Measurements from ENCODE around the gene MEGF11.
"Not testable (repeated sequence)": the region's sequence is repeated elsewhere in the genome, so short reads cannot be mapped to it uniquely, and the experiment has no call there.

The MEGF11 gene

DNA sequence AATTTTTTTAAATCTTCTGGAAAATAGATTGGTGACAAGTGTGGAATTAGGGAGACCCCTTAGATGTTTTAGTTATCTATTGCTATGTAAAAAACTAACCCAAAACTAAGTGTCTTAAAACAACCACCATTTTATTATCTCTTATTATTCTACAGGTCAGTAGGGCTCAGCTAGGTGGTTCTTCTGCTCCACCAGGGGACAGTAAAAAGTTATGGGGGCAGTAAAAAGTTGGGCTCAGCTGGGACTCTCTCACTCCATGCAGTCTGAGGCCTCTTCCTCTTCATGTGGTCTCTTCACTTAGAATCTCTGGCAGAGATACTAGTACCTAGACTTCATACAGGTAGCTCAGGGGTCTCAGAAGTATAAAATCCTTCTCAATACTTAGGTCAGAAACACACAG is 21.8 kb upstream of the MEGF11 start:
- no peak for DNase-seq

DNA sequence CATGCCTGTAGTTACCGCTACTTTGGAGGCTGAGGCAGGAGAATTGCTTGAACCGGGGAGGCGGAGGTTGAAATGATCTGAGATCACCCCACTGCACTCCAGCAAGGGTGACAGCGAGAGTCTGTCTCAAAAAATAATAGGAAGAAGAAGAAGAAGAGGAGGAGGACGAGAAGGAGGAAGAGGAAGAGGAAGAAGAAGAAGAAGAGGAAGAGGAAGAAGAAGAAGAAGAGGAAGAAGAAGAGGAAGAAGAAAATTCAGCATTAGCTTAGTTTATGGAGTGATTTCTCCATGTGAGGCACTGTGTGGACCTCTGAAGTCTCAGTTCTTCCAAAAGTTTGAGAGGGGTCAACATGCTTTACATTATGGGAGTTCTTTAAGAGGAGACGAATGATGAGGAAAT is 17.4 kb upstream of the MEGF11 start:
- DNase-seq, result no peak

- DNase-seq, result peak; percentile 68
These were observed 16.0 kb upstream of the MEGF11 start for GRCh38 chr15:66269326-66270090.

DNA sequence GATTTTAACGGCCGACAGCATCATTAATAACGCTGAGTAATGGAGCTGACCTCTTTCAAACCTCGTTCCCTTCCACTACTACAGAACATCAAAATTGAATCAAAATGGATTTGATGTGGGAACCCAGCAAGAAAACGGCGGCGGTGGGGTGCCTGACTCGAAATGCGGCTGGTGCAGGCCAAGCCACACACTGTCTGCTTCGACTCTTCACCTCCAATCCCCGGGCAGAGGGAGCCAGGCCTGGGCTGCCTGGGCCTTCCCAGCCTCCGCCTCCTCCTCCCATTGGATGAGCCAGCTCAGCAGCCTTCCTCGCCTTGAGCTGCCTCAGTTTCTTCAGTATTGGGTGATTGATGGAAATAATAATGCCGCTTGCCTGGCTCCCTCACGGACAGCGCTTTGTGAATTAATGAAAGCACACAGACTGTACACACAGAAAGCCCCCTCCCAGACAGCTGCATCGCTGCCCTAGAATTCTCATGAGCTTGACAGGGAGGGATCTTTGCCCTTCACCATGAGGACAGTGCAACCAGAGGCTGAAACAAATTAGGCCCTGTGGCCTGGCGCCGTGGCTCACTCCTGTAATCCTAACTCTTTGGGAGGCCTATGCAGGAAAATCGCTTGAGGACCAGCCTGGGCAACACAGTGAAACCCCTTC is 11.4 kb upstream of the MEGF11 start:
- DNase-seq, result no peak

- DNase-seq, result not testable (repeated sequence)
These were observed 9.3 kb upstream of the MEGF11 start for GRCh38 chr15:66262837-66263236.

DNA sequence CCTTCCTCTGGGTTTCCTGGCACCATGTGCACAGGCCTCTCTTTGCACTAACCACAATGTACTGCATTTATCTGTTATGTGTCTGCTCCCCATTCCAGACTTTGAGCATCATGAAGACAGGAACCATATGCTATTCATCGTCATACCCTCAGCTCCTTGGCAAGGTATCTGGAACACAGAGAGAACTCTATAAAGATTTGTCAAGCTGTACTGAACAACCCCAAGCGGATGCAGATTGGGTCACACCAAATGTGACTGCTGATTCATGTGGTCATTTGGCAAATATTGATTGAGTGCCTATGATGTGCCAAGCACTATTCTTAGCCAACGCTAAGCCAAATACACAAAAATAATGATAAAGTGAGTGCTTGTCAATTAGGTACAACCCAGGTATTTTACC is 7.5 kb upstream of the MEGF11 start:
- DNase-seq, result peak; percentile 70

DNA sequence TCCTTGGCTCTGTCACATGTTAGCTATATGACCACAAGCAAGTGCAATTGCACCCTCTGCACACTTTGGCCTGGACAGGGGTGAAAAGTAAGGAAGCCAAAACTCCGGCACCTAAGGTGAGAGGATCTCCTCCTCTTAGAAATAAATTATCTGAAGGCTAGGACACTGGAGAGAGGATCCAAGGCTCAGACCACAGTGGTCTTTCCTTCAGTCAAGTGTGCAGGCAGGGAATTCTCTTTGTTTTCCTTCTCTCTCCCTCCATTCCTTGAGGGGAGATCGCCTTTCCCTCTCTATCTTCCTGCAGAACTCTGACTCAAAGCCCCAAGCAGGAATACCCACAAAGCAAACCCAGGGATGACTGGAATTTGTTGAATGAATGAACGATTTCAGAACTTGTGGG is 3.1 kb upstream of the MEGF11 start:
- no peak for DNase-seq

GRCh38 chr15:66254951-66255676 is 1.6 kb upstream of the MEGF11 start:
- no peak for DNase-seq

DNA sequence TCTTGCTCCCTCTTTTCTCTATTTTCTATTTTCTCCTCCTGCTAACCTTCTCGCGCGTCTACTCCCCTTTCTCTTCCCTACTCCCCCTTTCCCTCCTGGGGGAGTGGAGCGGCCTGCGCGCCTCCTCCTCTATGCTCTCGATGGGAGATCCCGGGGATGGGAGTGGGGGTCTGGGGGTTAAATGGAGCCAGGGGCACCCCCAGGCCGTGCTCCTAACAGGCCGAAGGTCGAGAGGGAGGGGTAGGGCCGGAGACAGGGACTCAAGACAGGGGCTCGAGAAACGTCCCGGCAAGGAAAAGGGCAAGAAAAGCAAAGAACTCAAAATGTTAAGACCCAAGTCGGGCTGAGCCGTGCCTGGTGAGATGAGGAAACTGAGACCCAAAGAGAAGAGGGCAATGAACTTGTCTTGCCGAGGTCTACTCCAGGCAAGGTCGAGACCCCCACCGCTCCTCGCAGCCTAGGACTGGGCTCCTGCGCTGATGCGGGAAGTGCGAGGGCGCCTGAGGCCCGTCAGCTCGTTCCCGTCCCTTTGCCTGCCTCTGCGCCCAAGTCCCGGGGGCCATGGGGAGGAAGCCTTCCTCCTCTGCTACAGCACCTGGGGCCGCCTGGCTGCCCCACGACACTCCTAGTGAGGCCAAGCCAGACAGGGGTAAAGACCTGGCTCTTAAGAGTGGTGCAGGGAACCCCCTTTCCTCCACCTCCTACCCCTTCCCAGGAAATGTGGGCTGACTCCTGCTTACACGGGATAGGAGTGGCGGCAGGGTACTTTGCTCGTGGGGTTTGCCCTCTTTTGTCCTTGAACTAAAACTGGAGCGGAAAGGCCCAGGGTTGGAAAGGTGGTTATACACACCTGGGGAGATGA is 770 bp upstream of the MEGF11 start:
- DNase-seq, result no peak

DNA sequence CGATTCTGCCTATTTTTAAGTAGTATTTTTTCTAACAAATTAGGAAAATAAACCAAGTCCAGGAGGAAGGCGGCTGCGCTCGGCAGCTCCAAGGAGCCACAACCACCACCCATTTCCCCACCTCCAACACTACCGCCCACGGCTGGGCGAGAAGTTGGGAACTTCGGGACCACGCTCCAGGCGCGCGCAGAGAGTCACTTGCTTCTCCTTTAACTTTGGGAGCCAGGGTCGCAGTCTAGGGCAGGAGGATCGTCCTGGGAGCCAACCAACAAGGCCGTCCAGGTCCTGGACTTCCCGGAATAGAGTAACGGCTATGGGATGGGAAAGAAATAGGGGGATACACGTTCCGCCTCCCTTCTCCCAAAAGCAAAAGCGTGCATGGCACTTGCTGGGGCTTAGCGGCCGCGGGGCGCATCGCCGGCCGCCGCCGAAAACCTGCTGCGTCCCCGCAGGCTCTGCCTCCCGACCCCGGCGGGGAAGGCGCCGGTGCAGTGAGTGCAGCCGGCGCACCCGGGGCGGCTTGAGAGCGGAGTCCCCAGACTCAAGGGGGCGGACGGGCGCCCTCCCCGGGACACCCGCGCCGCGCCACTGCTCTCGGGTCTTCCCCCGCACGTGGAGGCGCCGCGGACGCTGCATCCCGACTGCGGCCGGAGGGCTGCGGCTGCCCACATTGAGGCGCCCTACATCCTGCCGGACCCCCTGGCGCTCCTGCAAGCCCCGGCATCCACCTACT is 699 bp downstream of the MEGF11 start:
- DNase-seq, result peak; percentile 80

GRCh38 chr15:66251790-66252684 is 1.5 kb downstream of the MEGF11 start:
- DNase-seq, result peak; percentile 89

- DNase-seq, result peak; percentile 54
These were observed 2.3 kb downstream of the MEGF11 start for GRCh38 chr15:66251065-66251789.

DNA sequence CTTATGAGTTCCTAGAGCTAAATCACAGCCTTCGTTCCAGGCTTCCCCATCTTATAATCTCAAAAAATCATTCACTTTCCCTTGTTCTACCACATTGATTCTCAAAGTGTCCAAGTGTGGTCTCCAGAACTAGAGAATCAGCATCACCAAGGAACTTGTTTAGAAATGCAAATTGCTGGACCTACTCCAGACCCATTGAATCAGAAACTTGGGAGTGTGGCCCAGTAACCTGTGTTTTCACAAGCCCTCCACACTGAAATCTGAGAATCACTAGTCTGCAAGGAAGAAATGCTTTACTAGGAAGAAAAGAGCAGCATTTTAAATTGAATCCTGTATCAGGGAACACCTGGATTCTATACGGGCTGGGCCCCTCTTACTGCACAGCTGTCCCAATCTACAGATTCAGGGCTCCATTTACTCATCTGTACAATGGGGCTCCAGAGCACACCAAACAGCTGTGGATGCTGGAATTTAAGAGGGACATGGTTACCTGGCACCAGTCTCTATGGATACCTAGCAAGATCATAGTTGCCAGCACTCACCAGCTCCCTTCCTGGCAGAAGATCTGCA is 3.9 kb downstream of the MEGF11 start:
- DNase-seq, result peak; percentile 70

DNA sequence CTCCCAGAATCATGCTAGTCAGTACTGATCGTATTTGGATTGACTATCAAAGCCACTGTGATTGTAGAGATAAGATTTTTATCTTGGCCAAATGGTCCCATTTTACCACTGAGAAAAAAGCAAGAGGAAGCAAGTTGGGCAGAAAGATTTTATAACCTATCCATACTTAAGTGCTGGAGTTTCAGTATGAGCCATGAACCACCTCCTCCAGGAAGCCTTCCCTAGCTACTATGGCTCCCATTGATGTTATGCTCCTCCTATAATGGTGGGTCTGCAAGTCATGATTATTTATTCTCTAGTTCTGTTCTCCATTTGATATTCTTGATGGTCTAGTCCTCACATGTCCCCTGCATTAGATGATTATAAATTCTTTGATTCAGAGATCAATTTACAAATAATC is 6.6 kb downstream of the MEGF11 start:
- no peak for DNase-seq

DNA sequence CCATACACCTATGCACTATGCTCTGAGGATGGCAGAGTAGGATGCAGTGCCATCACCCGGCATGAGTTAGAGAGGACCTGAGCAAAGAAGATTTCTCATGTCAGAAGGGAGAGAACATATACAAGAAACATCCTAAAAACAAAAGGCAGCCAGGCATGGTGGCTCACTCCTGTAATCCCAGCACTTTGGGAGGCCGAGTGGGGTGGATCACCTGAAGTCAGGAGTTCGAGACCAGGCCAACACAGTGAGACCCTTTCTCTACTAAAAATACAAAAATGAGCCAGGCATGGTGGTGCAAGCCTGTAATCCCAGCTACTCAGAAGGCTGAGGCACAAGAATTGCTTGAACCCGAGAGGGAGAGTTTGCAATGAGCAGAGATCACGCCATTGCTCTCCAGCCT is 7.7 kb downstream of the MEGF11 start:
- not testable (repeated sequence) for DNase-seq

- DNase-seq, result no peak
These were observed 11.7 kb downstream of the MEGF11 start for GRCh38 chr15:66241908-66242285.

- DNase-seq, result no peak
These were observed 12.3 kb downstream of the MEGF11 start for GRCh38 chr15:66241087-66241907.

GRCh38 chr15:66240240-66240794 is 13.2 kb downstream of the MEGF11 start:
- no peak for DNase-seq

DNA sequence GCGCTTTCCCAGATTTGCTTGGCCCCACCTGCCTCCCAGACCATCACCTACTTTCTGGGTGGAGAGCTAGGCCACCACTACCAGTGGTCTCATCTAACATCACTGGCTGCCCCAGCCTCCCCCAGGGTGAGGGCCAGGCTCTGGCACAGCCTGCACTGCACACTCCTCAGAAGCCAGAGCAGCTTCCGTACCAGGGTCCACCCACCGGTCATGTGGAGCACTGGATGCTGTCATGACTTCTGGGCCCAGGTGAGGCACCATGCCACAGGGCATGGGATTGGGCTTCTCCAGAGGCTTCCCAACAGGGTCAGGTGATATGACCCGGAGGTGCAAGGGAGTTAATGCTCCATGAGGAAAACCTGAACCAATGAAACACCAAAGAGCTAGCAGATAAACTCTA is 14.0 kb downstream of the MEGF11 start:
- DNase-seq, result no peak

Measured in NCI-H69 (cell line).